PC-3 (cell line): ENCODE data around the gene IKZF5. TPM values are rescaled to one million over a fixed set of nuclear protein-coding genes. Genes with fewer than 3 reads are reported as not detected.

Experiments used
- ATAC-seq: fragments of 200-7000 bp; cut with Tn5 transposase; 2 replicates; pipeline ENCODE4 v1.9.1; 2020; ENCODE audit warnings: mild to moderate bottlenecking, moderate library complexity
- Bru-seq: library from RNA; stranded (reverse); fragments of 400-500 nt; gene quantifications from one replicate; lab custom pipeline; 2021; lab: Mats Ljungman, UMichigan
- BruChase-seq, 2 experiments: library from RNA; stranded (reverse); fragments of 400-500 nt; gene quantifications; one replicate each; lab custom pipeline; 2021; lab: Mats Ljungman, UMichigan
- BruUV-seq: library from RNA; stranded (reverse); fragments of 400-500 nt; replicated peaks from 2 replicates; lab custom pipeline; 2021; lab: Mats Ljungman, UMichigan
- CTCF ChIA-PET: fragments of 300-600 bp; sonication (Branson Sonifier 250); formaldehyde crosslinking; loops from one replicate; lab custom pipeline; 2022; ENCODE audit warnings: antibody characterized with exemption; lab: Charles Lee
- POLR2A ChIA-PET: fragments of 300-600 bp; sonication (Branson Sonifier 250); formaldehyde crosslinking; loops from one replicate; lab custom pipeline; 2022; ENCODE audit warnings: antibody characterized with exemption; ENCODE audit not compliant: unreplicated experiment; lab: Charles Lee
- DNase-seq: peaks from one replicate; pipeline ENCODE4 v3.0.0-alpha.2; 2015
- H2AFZ ChIP-seq: fragments of 300-600 bp; sonication (generic); 2 replicates; pipeline ENCODE4 v1.6.0; 2016; ENCODE audit warnings: antibody characterized with exemption, low read length
- H3F3A ChIP-seq: fragments of 300-600 bp; sonication (generic); one replicate; pipeline ENCODE4 v1.6.0; 2017; ENCODE audit warnings: antibody characterized with exemption, low read length, control low read depth, mild to moderate bottlenecking; ENCODE audit not compliant: unreplicated experiment
- H3K27ac ChIP-seq: fragments of 300-600 bp; sonication (generic); 2 replicates; pipeline ENCODE4 v1.5.1; 2016; ENCODE audit warnings: mild to moderate bottlenecking, low read length
- H3K27me3 ChIP-seq: fragments of 300-600 bp; sonication (generic); 2 replicates; pipeline ENCODE4 v1.6.1; 2016; ENCODE audit warnings: low read length, mixed read lengths
- H3K36me3 ChIP-seq: fragments of 300-600 bp; sonication (generic); 2 replicates; pipeline ENCODE4 v1.6.1; 2016; ENCODE audit warnings: low read depth, mixed run types, low read length, mixed read lengths
- H3K4me1 ChIP-seq: fragments of 300-600 bp; sonication (generic); 2 replicates; pipeline ENCODE4 v1.5.1; 2016; ENCODE audit warnings: low read length; ENCODE audit not compliant: insufficient read depth
- H3K4me2 ChIP-seq: fragments of 300-600 bp; sonication (generic); 2 replicates; pipeline ENCODE4 v1.6.0; 2016; ENCODE audit warnings: low read length
- H3K4me3 ChIP-seq: fragments of 300-600 bp; sonication (generic); 2 replicates; pipeline ENCODE4 v1.5.1; 2016; ENCODE audit warnings: mild to moderate bottlenecking, low read length, mixed read lengths
- H3K79me2 ChIP-seq: fragments of 300-600 bp; sonication (generic); 2 replicates; pipeline ENCODE4 v1.6.1; 2017; ENCODE audit warnings: low read length, mixed read lengths
- H3K9ac ChIP-seq: fragments of 300-600 bp; sonication (generic); 2 replicates; pipeline ENCODE4 v1.6.0; 2016; ENCODE audit warnings: mild to moderate bottlenecking, low read length
- H3K9me2 ChIP-seq: fragments of 300-600 bp; sonication (generic); replicated peaks from 2 replicates; pipeline ENCODE4 v1.6.1; 2016; ENCODE audit warnings: mixed run types, low read length, mixed read lengths
- H3K9me3 ChIP-seq: fragments of 300-600 bp; sonication (generic); 2 replicates; pipeline ENCODE4 v1.6.1; 2016; ENCODE audit warnings: low read length, mixed read lengths
- H4K20me1 ChIP-seq: fragments of 300-600 bp; sonication (generic); 2 replicates; pipeline ENCODE4 v1.6.1; 2016; ENCODE audit warnings: low read length, mixed read lengths
- EZH2 ChIP-seq: fragments of 300-600 bp; sonication (generic); IDR thresholded peaks from one replicate; pipeline ENCODE4 v1.6.1; 2017; ENCODE audit warnings: antibody characterized with exemption, mild to moderate bottlenecking, low read length; ENCODE audit not compliant: unreplicated experiment
- EZH2phosphoT487 ChIP-seq: fragments of 300-600 bp; sonication (generic); IDR thresholded peaks from 2 replicates; pipeline ENCODE4 v1.6.1; 2018; ENCODE audit warnings: mild to moderate bottlenecking, antibody characterized with exemption, low read length, borderline replicate concordance
- intact Hi-C: fragments of 100-400 bp; cut with micrococcal nuclease; formaldehyde crosslinking; loops from 2 replicates; pipeline ENCODE4 v1.9.0; 2023
- long read RNA-seq: library from polyadenylated mRNA; unstranded; transcript quantifications from one replicate; pipeline ENCODE4 v2.0.0, GENCODE V29; 2021; ENCODE audit not compliant: unreplicated experiment
- total RNA-seq: library from RNA; depleted of rRNA; stranded (reverse); fragments of >200 nt; gene quantifications from 2 replicates; pipeline ENCODE4 v1.2.3, GENCODE V29; 2014; rRNA removed
- TF ChIP-seq, protein P1 (sequence below): fragments of 300-600 bp; sonication (generic); conservative IDR thresholded peaks from 2 replicates; pipeline ENCODE4 v1.5.1; 2017; ENCODE audit warnings: antibody characterized with exemption, low read depth, mild to moderate bottlenecking, low read length

The IKZF5 gene, protein sequence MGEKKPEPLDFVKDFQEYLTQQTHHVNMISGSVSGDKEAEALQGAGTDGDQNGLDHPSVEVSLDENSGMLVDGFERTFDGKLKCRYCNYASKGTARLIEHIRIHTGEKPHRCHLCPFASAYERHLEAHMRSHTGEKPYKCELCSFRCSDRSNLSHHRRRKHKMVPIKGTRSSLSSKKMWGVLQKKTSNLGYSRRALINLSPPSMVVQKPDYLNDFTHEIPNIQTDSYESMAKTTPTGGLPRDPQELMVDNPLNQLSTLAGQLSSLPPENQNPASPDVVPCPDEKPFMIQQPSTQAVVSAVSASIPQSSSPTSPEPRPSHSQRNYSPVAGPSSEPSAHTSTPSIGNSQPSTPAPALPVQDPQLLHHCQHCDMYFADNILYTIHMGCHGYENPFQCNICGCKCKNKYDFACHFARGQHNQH
- total RNA-seq (1.6 TPM in 2 replicates), Bru-seq, nascent RNA (percentile 74 among the genes with signal in this experiment), BruChase-seq, experiment 1, labeled RNA remaining after a 6-hour chase (percentile 73 among the genes with signal in this experiment), BruChase-seq, experiment 2, labeled RNA remaining after a 2-hour chase (percentile 83 among the genes with signal in this experiment)
- long read RNA-seq, full-length matches to known transcripts: 5 of 9 reads
- long read RNA-seq, partial matches to known transcripts: 1 of 9 reads
- long read RNA-seq, other reads (novel, unspliced or antisense): 3 of 9 reads

DNA sequence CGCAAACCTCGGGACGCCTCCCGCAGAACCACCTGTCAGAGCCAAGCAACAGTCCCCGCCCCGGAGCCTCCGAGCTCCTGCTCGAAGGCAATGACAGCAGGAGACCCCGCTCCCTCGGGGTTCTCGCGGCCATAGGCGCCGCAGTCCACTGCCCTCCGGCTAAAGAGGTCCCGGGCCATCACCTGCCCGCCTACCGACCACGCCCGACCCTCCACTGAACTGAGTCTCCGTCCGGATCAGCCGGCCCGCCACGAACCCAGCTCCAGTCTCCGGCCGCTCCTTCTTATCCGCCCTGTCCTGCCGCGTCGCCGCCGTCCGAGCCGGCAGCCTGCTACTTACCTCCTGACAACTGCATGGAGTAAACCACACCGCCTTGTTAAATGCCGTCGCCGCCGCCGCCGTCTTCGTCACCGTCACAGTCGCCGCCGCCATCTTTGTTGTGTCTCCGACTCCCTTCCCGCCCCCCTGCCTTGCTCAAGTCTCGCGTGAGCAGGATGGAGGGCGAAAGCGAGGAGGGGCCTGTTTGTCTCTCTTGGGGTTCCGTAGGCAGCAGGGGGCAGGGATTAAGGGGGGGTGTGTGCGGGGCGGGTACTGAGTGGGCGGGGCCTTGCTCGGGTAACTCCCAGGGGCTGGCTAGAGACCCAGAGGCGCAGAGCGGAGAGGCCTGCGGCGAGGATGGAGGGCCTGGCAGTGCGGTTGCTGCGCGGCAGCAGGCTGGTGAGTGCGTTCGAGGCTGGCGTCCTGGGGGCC, at the start of gene IKZF5, which contains the start of gene ACADSB:
TSS of gene IKZF5 (minus strand) at position 441 of the 750 bp plus-strand sequence. CDS start 10,170 bp downstream, outside the sequence.
TSS of gene ACADSB (plus strand) at position 652 of the 750 bp plus-strand sequence. CDS start at position 676, 24 bp downstream.
- peak within 1 kb of the TSS; percentile 99 for H3K4me3 ChIP-seq
- no peaks in the 10 kb centered on the region for H3K9me2 ChIP-seq
- H3K9me3 ChIP-seq: no peaks in the 10 kb centered on the region
- H3K4me2 ChIP-seq: peak within 1 kb of the TSS; percentile 99
- no peaks in the 10 kb centered on the region for H3K27me3 ChIP-seq
- peak within 1 kb of the TSS; percentile 51 for H3K27ac ChIP-seq
- peak within 1 kb of the TSS; percentile 97 for H2AFZ ChIP-seq
- peak within 1 kb of the TSS; percentile 93 for H3K9ac ChIP-seq
- intact Hi-C loops: loop anchor here (2.0 kb wide), 1 partner anchor 146 kb away; the partner anchor contains the start of gene BUB3
- no peak for TF ChIP-seq EZH2phosphoT487
- TF ChIP-seq, protein P1, sequence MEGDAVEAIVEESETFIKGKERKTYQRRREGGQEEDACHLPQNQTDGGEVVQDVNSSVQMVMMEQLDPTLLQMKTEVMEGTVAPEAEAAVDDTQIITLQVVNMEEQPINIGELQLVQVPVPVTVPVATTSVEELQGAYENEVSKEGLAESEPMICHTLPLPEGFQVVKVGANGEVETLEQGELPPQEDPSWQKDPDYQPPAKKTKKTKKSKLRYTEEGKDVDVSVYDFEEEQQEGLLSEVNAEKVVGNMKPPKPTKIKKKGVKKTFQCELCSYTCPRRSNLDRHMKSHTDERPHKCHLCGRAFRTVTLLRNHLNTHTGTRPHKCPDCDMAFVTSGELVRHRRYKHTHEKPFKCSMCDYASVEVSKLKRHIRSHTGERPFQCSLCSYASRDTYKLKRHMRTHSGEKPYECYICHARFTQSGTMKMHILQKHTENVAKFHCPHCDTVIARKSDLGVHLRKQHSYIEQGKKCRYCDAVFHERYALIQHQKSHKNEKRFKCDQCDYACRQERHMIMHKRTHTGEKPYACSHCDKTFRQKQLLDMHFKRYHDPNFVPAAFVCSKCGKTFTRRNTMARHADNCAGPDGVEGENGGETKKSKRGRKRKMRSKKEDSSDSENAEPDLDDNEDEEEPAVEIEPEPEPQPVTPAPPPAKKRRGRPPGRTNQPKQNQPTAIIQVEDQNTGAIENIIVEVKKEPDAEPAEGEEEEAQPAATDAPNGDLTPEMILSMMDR: no peak
- ChIA-PET POLR2A (interaction anchor here (0.6 kb wide), 1 partner anchor 700 kb away, joined by 4 read pairs; no protein-coding TSS in a partner anchor), CTCF (no interaction called here)
- BruUV-seq: no TSS peak
- no peaks in the 10 kb centered on the region for H3F3A ChIP-seq
- peaks cover 8% of the 10 kb centered on the region; the same call in 1 of the 2 replicates for H4K20me1 ChIP-seq
- H3K79me2 ChIP-seq: peaks cover 49% of the 10 kb centered on the region
- DNase-seq: peak; percentile 89
- H3K4me1 ChIP-seq: peaks cover 12% of the 10 kb centered on the region
- ATAC-seq: peak; percentile 85
- H3K36me3 ChIP-seq: no peaks in the 10 kb centered on the region

DNA sequence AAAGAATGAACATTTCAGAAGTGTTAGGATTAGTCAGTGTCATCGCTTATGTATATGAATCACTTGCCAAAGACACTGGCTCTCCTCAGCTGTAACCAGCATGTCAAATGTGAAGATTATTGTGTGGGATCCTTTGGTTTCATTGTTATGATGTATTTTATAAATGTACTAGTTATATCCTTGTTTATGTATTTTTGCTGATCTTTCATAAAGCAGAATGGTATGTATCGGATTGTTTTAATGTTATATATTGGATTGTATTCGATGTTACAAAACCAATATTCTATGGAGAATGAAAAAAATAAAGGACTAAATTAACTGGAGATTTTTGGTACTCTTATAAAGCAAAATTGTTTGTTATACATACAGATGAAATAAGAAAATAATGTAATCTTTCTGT, 49.4 kb upstream of the IKZF5 start:
- Histone ChIP-seq H3K9me2 (no peaks in the 10 kb centered on the region), H2AFZ (no peak overlapping the region), H3K4me3 (no peak overlapping the region), H3F3A (no peaks in the 10 kb centered on the region), H3K4me1 (no peaks in the 10 kb centered on the region), H4K20me1 (no peaks in the 10 kb centered on the region), H3K36me3 (no peaks in the 10 kb centered on the region), H3K4me2 (no peak overlapping the region), H3K79me2 (no peaks in the 10 kb centered on the region), H3K27ac (no peak overlapping the region), H3K27me3 (peaks cover 4% of the 10 kb centered on the region; the same call in 1 of the 2 replicates), H3K9ac (no peak overlapping the region), H3K9me3 (no peaks in the 10 kb centered on the region)
- DNase-seq (no peak), ATAC-seq (no peak)
- ChIA-PET CTCF (no interaction called here), POLR2A (no interaction called here)
- no TSS peak for BruUV-seq
- intact Hi-C loops: no loop called here
- TF ChIP-seq EZH2phosphoT487 (no peak), EZH2 (no peak)
- TF ChIP-seq, protein P1: no peak
